NCI-H345 (cell line): ENCODE measurements around the gene CRABP1.
A peak's percentile ranks its signal among the peaks of the same experiment; 100 is the strongest.
"Not testable (repeated sequence)": the region's sequence is repeated elsewhere in the genome, so short reads cannot be mapped to it uniquely, and the experiment has no call there.

Experiments
- DNase-seq: peaks from one replicate; lab custom pipeline; 2025; lab: John Stamatoyannopoulos, UW

CRABP1 gene

DNA sequence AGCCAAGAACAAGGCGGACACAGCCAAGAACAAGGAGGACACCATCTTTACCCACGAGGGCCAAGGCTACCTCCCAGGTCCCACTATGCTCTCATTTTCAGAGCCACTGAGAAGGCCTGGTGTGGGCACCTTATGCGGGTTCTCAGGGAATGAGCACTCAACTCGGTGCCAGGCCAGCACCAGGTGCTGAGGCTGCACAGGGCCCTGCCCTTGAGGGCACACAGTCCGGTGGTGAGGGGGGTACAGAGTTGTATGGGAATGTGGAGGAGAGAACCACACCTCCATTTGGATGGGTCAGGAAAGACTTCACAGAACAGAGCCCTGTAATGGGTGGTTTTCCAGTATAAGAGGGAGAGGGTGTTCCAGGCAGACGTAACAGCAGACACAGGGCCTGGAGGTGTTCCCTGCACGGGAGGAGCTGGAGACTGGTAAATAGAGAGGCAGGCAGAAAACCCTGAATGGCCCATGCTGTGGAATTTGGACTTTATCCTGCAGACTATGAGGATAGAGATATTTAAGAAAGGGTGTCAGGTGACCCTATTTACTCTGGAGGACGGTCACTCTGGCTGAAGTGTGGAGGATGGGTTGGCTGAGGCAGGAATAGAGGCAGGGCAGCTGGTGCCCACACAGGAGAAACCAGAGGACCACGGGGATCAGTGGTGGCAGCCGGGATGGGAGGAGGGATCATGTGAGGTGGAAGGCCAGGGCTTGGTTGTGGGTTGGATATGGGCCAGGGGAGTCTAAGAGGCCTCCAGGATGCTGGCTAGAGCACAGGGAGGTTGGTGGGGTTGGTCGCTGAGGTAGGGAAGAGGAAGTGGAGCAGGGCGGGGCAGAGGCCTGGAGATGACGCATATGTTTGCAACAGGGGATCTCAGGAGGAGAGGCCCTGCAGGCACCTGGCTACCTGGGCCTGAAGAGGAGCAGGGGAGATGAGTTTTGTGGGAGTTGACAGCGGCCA, 34.6 kb downstream of the CRABP1 start:
- DNase-seq: no peak

DNA sequence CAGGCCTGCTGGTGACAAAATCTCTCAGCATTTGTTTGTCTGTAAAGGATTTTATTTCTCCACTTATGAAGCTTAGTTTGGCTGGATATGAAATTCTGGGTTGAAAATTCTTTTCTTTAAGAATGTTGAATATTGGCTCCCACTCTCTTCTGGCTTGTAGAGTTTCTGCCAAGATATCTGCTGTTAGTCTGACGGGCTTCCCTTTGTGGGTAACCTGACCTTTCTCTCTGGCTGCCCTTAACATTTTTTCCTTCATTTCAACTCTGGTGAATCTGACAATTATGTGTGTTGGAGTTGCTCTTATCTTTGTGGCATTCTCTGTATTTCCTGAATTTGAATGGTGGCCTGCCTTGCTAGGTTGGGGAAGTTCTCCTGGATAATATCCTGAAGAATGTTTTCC, 40.0 kb downstream of the CRABP1 start:
- DNase-seq: not testable (repeated sequence)

DNA sequence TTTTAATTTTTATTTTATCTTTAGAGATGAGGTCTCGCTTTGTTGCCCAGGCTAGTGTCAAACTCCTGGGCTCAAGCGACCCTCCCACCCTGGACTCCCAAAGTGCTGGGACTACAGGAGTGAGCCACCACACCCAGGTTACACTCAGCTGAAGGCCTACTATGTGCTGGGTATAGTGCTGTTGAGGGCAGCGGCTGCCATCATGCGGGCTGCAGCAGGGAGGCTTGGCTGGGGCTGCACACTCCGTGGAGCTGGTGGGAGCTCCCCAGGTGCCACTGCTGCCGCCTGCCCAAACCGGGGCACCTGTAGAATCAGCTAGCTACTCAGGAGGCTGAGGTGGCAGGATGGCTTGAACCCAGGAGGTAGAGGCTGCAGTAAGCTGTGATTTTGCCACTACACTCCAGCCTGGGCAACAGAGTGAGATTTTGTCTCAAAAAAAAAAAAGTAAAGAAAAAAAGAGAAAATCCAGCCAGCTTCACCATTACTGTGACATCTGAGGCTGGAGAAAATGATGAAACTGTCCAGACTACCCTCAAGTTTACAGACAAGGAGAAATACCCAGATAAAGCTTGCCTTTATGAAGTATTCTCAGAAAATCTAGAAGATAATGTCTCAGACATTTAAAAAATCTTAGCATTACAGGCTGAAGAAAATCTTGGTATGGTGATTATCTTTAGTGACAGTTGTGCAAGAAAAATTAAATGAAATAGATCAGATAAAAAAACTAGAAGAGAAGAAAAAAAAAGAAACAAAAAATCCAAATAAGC, 42.1 kb downstream of the CRABP1 start:
- DNase-seq: no peak

DNA sequence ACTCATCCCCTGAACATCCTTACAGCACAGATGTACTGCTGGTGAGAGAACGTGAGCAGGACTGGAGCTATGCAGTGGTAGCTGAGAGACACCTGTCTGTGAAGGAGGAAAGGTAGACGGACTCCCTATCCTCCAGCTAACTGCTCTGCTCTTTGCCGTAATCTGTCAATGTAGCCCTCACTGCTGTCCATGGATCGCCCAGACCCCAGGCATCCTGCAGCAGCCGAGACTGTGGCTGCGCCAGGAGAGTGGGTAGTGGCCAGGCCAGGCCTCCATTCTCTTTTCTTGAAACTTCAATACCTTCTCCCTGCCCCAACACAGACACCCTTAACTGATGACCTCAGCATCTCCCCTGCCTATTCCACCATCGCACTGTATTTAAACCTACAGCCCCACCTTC, 44.5 kb downstream of the CRABP1 start:
- no peak for DNase-seq

DNA sequence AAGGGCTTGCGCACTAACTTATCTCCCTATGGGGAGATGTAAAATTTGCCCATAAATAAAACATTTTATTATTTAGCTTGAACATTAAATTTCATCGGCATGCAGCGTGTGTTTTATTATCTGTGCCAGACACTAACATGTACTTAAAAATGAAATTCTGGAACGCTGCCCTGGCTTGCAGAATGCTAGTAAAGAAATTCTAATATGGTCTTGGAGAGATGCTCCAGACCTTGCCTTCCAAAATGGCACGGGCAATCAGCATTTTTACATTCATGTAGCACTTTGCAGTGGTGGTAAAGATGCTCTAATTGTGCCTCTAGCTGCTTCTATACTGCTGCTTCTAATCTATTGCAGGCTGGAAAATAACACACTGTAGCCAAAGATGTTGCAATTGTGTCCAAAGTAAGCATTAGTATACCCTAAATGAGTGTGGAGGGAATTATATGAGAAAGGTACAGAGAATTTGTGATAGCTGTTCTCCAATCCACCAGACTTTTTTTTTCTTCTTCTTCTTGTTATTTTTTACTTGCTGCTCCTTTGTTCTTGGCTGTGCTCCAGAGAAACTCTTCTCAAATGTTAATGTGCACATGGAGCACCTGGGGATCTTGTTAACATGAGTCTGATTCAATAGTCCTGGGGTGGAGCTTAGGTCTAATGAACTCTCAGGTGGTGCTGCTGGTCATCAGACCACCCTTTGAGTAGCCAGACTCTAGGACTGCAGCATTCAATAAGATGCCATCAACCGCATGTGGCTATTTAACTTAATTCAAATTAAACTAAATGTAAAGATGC, 47.3 kb downstream of the CRABP1 start:
- peak; percentile 67 for DNase-seq

DNA sequence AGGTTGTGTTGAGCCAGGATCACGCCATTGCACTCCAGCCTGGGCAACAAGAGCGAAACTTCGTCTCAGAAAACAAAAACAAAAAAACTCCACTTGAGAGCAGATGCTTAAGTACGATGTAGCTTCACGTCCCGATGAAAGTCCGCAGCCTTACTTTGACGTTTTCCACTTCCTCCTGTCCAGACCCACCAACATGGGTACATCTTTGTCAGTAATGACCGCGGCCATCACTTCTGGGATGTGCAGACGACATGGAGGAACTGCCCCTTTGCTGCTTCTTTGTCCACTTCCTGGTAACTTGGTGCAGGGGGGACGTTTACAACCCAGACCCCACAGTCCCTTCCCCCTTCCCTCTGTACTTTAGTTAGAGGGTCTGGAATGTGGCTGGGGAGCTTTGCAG, 48.7 kb downstream of the CRABP1 start:
- DNase-seq: no peak

DNA sequence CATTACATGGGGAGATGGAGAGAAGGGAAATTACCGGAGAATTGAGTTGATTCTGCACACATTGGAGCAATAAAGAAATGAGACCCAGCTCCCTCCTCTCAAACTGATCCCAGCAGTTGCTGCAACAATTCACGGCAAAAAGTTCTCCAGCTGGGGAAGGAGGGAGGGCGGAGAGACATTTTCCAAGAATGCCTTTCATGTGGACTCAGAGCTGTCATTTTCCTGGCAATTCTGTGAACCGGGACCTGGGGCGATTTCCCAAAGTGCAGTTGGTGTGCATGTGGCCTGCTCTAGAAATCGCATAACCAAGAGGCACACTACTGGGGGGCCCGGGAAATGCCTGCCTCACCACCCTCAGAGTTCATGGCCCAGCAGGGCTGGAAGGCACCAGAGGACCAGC, 49.2 kb downstream of the CRABP1 start:
- no peak for DNase-seq

DNA sequence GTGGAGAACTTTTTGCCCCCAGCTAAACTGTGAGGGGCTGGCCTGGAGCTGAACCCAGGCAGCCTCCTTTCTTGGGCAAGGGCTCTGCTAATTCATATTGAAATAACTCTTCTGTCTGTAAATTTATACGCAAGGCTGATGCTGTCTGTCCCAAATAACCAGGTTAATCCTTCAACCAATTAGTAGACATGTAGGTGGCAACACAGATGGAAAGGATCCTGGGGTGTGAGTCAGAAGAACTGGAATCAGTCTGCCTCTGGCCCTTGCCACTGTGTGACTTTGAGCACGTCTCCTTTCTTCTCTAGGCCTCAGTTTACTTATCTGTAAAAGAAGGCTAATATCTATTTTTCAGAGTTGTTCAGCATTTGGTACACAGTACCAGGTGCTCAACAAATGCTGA, 49.6 kb downstream of the CRABP1 start:
- DNase-seq: no peak

DNA sequence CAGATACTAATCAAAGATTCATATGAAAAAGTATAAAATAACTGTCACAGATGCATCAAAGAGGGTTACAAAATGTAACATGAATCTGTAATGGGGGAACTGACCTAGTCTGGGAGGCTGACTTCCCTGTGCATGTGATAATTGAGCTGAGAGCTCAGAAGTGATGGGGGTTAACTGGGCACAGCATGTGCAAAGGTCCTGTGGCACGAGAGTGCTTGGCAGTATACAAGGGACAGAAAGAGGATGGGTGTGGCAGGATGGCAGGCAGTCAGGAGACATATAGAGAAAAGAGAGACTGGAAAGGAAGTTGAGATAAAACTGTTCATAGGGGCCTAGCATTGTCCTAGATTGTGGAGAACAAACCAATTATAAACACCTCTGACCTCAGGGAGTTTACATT, 50.1 kb downstream of the CRABP1 start:
- DNase-seq: no peak

DNA sequence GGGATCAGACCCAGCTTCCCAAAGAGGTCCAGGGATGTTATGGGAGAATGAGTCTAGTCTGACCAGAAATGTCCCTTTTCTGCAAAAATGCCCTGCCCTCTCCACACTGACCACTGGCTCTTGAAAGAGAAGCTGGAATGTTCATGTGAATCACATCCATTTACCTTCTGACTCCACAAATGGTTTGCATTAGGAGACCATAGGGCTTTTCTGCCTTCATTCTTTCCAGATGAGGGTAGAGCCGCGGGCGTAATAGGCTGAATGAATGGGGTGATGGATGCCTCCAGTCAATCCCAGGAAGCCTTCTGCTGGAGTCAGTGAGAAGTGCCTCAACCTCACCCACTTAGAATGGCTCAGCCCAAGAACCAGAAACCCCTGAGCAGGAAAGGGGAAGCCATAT, 50.7 kb downstream of the CRABP1 start:
- no peak for DNase-seq

DNA sequence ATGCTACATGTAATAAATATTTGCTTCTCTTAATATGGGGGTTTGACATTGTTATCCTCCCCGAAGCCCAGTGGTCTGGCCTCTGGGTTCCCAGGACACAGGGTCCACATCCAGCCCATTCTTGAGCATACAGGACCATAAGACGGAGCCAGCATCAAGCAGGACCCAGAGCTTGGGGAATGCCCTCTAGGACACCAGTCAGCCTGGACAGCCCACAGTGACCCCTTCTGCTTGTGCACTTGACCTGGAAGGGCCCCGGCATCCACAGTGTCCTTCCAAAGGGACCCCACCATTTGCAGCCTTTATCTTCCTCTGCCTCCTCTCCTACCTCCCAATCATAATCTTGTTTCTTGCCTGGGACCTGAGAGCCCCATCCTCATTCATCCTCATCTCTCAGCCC, 51.6 kb downstream of the CRABP1 start:
- DNase-seq: no peak

DNA sequence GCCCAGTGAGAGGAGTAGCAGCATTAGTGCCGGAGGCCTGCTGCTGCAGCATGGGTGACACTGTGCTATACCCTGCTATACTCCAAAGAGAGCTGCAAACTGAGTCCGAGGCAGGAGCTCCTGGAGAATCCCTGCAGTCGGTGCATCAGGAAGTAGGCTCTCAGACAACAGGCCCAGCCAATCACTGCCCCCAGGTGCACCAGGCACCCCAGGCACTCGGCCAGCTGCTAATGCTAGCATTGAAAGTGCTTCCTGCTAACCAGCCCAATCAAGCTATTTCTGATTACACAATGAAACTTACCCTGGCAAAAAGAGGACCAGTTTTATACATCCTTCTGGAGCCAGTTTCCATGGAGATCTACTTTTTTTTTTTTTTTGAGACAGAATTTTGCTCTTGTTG, 52.3 kb downstream of the CRABP1 start:
- peak; percentile 77 for DNase-seq

DNA sequence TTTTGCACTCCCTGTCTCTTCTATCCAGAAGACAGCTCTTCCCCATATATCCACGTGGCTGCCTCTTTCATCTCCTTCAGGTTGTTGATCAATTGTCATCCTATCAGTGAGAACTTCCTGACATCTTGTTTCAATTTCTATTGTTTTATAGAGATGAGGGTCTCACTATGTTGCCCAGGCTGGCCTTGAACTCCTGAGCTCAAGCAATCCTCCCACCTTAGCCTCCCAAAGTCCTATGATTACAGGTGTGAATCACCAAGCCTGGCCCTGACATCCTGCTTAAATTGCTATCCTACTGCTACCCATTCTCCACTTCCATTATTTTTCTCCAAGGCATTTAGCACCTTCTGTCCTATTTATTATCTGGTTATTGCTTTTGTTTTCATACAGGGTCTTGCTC, 53.0 kb downstream of the CRABP1 start:
- no peak for DNase-seq

DNA sequence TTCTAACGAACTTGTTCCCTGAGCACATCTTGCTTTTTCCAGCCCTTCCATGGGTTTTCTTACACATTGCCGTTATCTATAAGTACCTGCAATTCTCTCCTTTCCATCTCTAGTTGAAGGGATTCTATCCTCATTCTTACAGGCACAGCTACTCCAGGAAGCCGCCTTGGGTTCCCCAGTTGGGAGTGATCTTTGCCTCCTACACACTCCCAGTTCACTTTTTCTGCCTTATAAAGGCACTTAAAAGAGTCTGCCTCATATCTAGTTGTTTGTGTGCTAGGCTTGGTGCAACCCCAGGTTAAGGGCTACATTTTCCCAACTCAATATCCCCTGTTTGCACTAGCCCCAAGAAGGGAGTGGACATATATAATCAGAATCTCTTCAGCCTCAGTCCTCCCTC, 53.9 kb downstream of the CRABP1 start:
- no peak for DNase-seq

DNA sequence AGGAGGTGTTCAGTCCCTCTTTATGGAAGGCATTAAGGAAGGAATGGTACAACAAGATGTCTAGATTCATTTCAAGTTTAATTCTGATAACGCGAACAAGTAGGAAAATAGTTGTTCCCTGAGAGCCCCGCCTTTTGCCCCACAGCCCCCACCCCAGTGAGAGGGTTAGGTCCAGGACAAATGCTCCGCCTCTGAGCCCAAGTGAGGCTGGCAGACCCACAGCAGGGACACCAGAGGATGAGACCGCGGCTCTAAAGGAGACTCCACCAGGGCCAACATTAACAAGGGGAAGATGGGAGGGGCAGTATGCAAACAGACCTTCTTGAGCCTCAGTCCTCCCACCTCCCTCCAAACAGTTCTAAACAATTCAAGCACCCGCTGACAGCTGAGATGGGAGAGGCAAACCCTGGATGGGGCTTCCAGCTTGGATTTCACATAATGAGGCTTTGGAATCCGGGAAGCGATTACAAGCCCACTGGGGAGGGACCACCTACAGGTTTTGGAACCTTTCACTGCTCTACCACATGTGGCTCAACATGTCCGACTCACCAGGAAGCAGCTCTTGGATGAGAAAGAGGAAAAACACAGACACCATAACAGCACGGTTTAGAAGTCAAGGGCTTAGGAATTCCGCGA, 54.9 kb downstream of the CRABP1 start:
- peak; percentile 62 for DNase-seq

DNA sequence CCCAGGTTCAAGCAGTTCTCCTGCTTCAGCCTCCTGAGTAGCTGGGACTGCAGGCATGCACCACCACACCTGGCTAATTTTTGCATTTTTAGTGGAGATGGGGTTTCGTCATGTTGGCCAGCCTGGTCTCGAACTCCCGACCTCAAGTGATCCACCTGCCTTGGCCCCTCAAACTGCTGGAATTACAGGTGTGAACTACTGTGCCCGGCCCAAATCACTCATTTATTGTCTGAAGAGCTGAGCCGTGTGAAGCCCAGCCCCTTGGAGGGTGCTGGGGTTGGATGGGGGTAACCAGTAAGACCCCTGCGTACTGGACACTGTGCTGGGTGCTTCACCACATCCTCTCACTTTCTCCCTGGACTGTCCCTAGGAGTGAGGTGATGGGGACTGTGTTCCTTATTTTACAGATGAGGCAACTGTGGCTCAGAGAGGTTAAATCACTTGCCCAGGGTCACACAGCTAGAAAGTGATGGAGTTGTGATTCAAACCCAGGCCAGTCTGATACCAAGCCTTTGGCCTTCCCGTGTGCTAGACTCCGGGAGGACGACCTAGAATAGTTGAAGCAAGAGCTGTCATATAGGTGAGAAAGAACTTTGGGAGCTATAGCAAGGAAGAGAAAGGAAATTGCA, 56.1 kb downstream of the CRABP1 start:
- DNase-seq: no peak

DNA sequence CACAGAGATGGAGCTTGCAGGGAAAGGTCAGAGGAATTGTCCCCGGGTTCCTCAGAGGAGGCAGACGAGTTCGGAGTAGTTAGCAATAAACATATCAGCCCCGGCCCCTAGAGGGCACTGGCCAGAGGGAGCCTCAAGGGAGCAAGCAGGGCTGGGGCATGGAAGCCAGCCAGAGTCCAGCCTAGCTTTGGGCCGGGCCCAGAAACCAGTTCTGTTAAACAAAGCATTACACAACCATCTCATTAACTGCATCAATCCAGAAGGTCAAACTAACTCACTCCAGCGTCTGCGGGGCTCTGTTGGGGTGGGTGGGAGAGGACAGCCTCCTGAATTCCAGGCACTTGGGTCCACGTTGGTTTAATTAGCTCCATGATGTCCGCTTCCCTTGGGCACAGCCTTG, 56.8 kb downstream of the CRABP1 start:
- DNase-seq: no peak

DNA sequence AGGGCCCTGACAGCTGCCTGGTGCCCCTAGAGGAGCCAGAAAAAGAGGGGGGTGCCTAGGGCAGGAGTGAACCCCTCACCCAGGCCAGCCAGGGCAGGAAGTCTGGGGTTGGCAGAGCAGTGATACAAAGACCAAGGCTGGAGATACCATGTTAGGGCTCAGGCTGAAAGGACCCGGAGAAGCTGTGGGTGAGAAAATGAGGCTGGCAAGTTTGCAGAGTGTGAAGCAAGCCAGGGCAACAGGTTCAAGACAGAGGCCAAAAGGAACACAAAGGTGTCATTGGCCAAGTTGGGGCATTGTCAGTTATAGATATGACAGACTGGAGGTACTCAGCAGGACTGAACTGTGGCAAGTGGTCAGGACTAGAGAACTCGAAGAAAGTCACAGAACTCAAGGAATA, 57.2 kb downstream of the CRABP1 start:
- DNase-seq: no peak
